GM23248 (cell line): Measurements from ENCODE around the gene ARFGAP3. TPM values are rescaled to one million over a fixed set of nuclear protein-coding genes. Genes with fewer than 3 reads are reported as not detected.
A peak's percentile ranks its signal among the peaks of the same experiment; 100 is the strongest.

ENCODE experiments used
- DNase-seq: peaks from one replicate; pipeline ENCODE4 v3.0.0-alpha.2; 2015
- H2AFZ ChIP-seq: fragments of 200-600 bp; sonication (generic); 2 replicates; pipeline ENCODE4 v1.6.1; 2016; ENCODE audit warnings: antibody characterized with exemption
- H3F3A ChIP-seq: fragments of 200-600 bp; sonication (generic); 2 replicates; pipeline ENCODE4 v1.6.1; 2016; ENCODE audit warnings: mild to moderate bottlenecking, antibody characterized with exemption, mixed run types; ENCODE audit not compliant: insufficient read depth
- H3K27ac ChIP-seq: fragments of 200-600 bp; sonication (generic); 2 replicates; pipeline ENCODE4 v1.5.1; 2016; ENCODE audit warnings: mild to moderate bottlenecking
- H3K27me3 ChIP-seq: fragments of 200-600 bp; sonication (generic); replicated peaks from 2 replicates; pipeline ENCODE4 v1.6.1; 2016; ENCODE audit warnings: mild to moderate bottlenecking; ENCODE audit not compliant: insufficient read depth
- H3K36me3 ChIP-seq: fragments of 200-600 bp; sonication (generic); 2 replicates; pipeline ENCODE4 v1.6.1; 2016; ENCODE audit warnings: low read depth, mild to moderate bottlenecking
- H3K4me1 ChIP-seq: fragments of 200-600 bp; sonication (generic); 2 replicates; pipeline ENCODE4 v1.6.1; 2016; ENCODE audit warnings: mild to moderate bottlenecking; ENCODE audit not compliant: insufficient read depth
- H3K4me2 ChIP-seq: fragments of 200-600 bp; sonication (generic); one replicate; pipeline ENCODE4 v1.6.1; 2016; ENCODE audit warnings: mild to moderate bottlenecking; ENCODE audit not compliant: unreplicated experiment
- H3K4me3 ChIP-seq: fragments of 200-600 bp; sonication (generic); 2 replicates; pipeline ENCODE4 v1.5.1; 2016; ENCODE audit warnings: mild to moderate bottlenecking
- H3K79me2 ChIP-seq: fragments of 200-600 bp; sonication (generic); 2 replicates; pipeline ENCODE4 v1.6.1; 2016; ENCODE audit warnings: mild to moderate bottlenecking; ENCODE audit not compliant: insufficient read depth
- H3K9ac ChIP-seq: fragments of 200-600 bp; sonication (generic); 2 replicates; pipeline ENCODE4 v1.6.1; 2016; ENCODE audit warnings: mild to moderate bottlenecking
- H3K9me2 ChIP-seq: fragments of 200-600 bp; sonication (generic); 2 replicates; pipeline ENCODE4 v1.6.1; 2016; ENCODE audit warnings: mixed run types, mild to moderate bottlenecking, moderate library complexity; ENCODE audit not compliant: insufficient read depth
- H3K9me3 ChIP-seq: fragments of 200-600 bp; sonication (generic); one replicate; pipeline ENCODE4 v1.6.1; 2017; ENCODE audit warnings: low read depth
- H4K20me1 ChIP-seq: fragments of 200-600 bp; sonication (generic); 2 replicates; pipeline ENCODE4 v1.6.0; 2016; ENCODE audit not compliant: insufficient read depth
- EZH2 ChIP-seq: fragments of 200-600 bp; sonication (generic); IDR thresholded peaks from 2 replicates; pipeline ENCODE4 v1.6.1; 2018; ENCODE audit warnings: antibody characterized with exemption, mild to moderate bottlenecking; ENCODE audit not compliant: insufficient read depth, poor library complexity, severe bottlenecking
- EZH2phosphoT487 ChIP-seq: fragments of 200-600 bp; sonication (generic); IDR thresholded peaks from 2 replicates; pipeline ENCODE4 v1.6.1; 2018; ENCODE audit warnings: antibody characterized with exemption, moderate library complexity, mild to moderate bottlenecking, low read depth; ENCODE audit not compliant: insufficient read depth
- whole genome bisulfite sequencing, 2 experiments: methylation state at CpG; one replicate each; pipeline ENCODE4 v1.1.6; 2015 to 2017; ENCODE audit warnings: low lambda C conversion rate in 2 of 2, low coverage in 1 of 2; ENCODE audit errors: missing lambda C conversion rate in 2 of 2; 5-methylcytosine and 5-hydroxymethylcytosine counted together
- in situ Hi-C: fragments of 300-500 bp; cut with MboI; formaldehyde crosslinking; loops from 2 replicates; pipeline ENCODE4 v1.15.0; 2020
- polyA plus RNA-seq: library from polyadenylated mRNA; unstranded; fragments of >200 nt; fragmentation: Nextera tagmentation; extraction: Ambion mirVana; gene quantifications from 2 replicates; pipeline ENCODE4 v1.2.1, GENCODE V29; 2016
- total RNA-seq: library from RNA; depleted of rRNA; stranded (reverse); fragments of >200 nt; shearing (Covaris generic); gene quantifications from 2 replicates; pipeline ENCODE4 v1.2.3, GENCODE V29; 2014

Gene ARFGAP3
- total and polyA plus RNA-seq, 2 experiments from 2014 or later = 81.5 to 96.8 TPM

GRCh38 chr22:42792909-42793847 is 63.9 kb downstream of the ARFGAP3 start:
- no peak overlapping the region for H3K4me2 ChIP-seq
- no peak overlapping the region for H3K27ac ChIP-seq
- H3K4me1 ChIP-seq = peaks cover 14% of the 10 kb centered on the region
- no peak for TF ChIP-seq EZH2phosphoT487
- TF ChIP-seq EZH2 = no peak
- H4K20me1 ChIP-seq = no peaks in the 10 kb centered on the region
- no peaks in the 10 kb centered on the region for H3K9me3 ChIP-seq
- no peaks in the 10 kb centered on the region for H3K27me3 ChIP-seq
- H3K9ac ChIP-seq = no peak overlapping the region
- no peak overlapping the region for H2AFZ ChIP-seq
- peaks cover 23% of the 10 kb centered on the region for H3F3A ChIP-seq
- WGBS, 2 experiments = 75 to 80% methylated on average over 18 to 25 of the region's 25 CpGs
- no peaks in the 10 kb centered on the region for H3K9me2 ChIP-seq
- in situ Hi-C loops = no loop called here
- peaks cover 17% of the 10 kb centered on the region for H3K36me3 ChIP-seq
- no peak overlapping the region for H3K4me3 ChIP-seq
- no peak for DNase-seq
- H3K79me2 ChIP-seq = no peaks in the 10 kb centered on the region

GRCh38 chr22:42792453-42792908 is 64.6 kb downstream of the ARFGAP3 start:
- no peak for TF ChIP-seq EZH2phosphoT487
- TF ChIP-seq EZH2 = no peak
- Histone ChIP-seq H3K27ac (no peak overlapping the region), H3K4me2 (no peak overlapping the region), H3K9me3 (no peaks in the 10 kb centered on the region), H3K79me2 (no peaks in the 10 kb centered on the region), H3K4me3 (no peak overlapping the region), H3K9ac (no peak overlapping the region), H3K36me3 (peaks cover 12% of the 10 kb centered on the region), H2AFZ (no peak overlapping the region), H3F3A (peaks cover 16% of the 10 kb centered on the region), H3K4me1 (peaks cover 14% of the 10 kb centered on the region), H3K9me2 (no peaks in the 10 kb centered on the region), H4K20me1 (no peaks in the 10 kb centered on the region), H3K27me3 (no peaks in the 10 kb centered on the region)
- in situ Hi-C loops = no loop called here
- 63 to 69% methylated on average over 13 of the region's 13 CpGs for WGBS, 2 experiments
- DNase-seq = no peak

GRCh38 chr22:42791721-42792452 is 65.2 kb downstream of the ARFGAP3 start:
- H3K9me2 ChIP-seq = no peaks in the 10 kb centered on the region
- H3K79me2 ChIP-seq = no peaks in the 10 kb centered on the region
- H3K9ac ChIP-seq = peak overlapping the region; percentile 52
- 0 out of 2 replicates have a peak overlapping the region, but pooled peaks have one; percentile 13 for H3K4me3 ChIP-seq
- H2AFZ ChIP-seq = no peak overlapping the region
- H3K27me3 ChIP-seq = no peaks in the 10 kb centered on the region
- no peaks in the 10 kb centered on the region for H3K9me3 ChIP-seq
- WGBS, 2 experiments = 37 to 39% methylated on average over 20 of the region's 20 CpGs
- peak overlapping the region; percentile 54 for H3K4me2 ChIP-seq
- in situ Hi-C loops = no loop called here
- H4K20me1 ChIP-seq = no peaks in the 10 kb centered on the region
- peak; percentile 48 for DNase-seq
- peaks cover 13% of the 10 kb centered on the region for H3F3A ChIP-seq
- peaks cover 7% of the 10 kb centered on the region; the same call in 1 of the 2 replicates for H3K36me3 ChIP-seq
- peak overlapping the region; percentile 55 for H3K27ac ChIP-seq
- no peak for TF ChIP-seq EZH2
- TF ChIP-seq EZH2phosphoT487 = no peak
- peaks cover 14% of the 10 kb centered on the region for H3K4me1 ChIP-seq

DNA sequence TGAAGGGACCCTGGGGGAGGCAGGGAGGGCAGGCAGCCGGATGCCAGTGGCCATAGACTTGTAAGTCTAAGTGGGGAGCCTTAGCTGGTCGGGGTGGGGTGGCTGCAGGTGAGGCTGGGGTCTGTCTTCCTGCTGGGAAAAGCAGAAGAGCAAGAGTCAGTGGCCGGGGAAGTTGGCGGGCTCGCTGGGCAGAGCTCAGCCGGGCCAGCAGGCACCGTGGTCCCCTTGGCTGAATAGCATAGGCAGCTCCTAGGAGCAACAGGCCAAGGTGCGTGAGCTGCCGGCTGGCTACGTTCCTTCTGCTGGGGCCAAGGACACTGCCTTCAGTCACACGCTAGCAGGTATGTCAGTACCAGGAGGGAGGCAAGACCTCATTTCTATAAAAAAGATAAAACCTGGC is 68.6 kb downstream of the ARFGAP3 start:
- in situ Hi-C loops = no loop called here
- DNase-seq = no peak
- H3K4me1 ChIP-seq = peaks cover 14% of the 10 kb centered on the region
- no peaks in the 10 kb centered on the region for H3K36me3 ChIP-seq
- WGBS, 2 experiments = 91 to 93% methylated on average over 7 to 11 of the region's 11 CpGs
- TF ChIP-seq EZH2phosphoT487 (no peak), EZH2 (no peak)
- H3K4me3 ChIP-seq = no peak overlapping the region
- peaks cover 6% of the 10 kb centered on the region; the same call in 1 of the 2 replicates for H3F3A ChIP-seq
- H3K27me3 ChIP-seq = no peaks in the 10 kb centered on the region
- H3K27ac ChIP-seq = no peak overlapping the region
- H3K9me2 ChIP-seq = no peaks in the 10 kb centered on the region
- H3K9me3 ChIP-seq = no peaks in the 10 kb centered on the region
- no peaks in the 10 kb centered on the region for H3K79me2 ChIP-seq
- no peak overlapping the region for H3K9ac ChIP-seq
- H2AFZ ChIP-seq = no peak overlapping the region
- no peaks in the 10 kb centered on the region for H4K20me1 ChIP-seq
- H3K4me2 ChIP-seq = no peak overlapping the region
